NCI-H2081 treated with DMSO at 0.1 percent for 48 hours (cell line): Measurements from ENCODE around the gene FOXP1.
"Not testable (repeated sequence)": the region's sequence is repeated elsewhere in the genome, so short reads cannot be mapped to it uniquely, and the experiment has no call there.

Experiments used
- DNase-seq: peaks from one replicate; lab custom pipeline; 2025; lab: John Stamatoyannopoulos, UW

Gene FOXP1

DNA sequence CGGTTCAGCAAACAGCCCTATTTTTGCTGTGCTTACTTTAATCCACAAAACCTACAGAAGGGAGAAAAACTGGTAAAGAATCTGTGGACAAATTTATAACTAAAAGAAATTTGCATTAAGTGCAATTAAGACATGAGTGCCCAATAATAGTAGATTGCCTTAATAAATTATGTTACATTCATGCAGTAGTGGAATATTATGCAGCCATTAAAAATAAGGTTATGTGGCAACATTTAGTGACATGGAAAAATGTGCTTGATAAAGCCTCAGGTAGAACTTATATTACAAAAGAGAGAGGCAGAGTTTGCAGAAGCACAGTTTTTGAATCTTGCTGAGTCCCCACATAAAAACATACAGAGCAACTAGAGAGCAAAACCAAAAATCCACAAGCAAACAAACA, 253.0 kb downstream of the FOXP1 start:
- no peak for DNase-seq

- no peak for DNase-seq
Observed at GRCh38 chr3:71329817-71330216, 253.7 kb downstream of the FOXP1 start.

- DNase-seq = no peak
Observed at GRCh38 chr3:71328926-71329325, 254.6 kb downstream of the FOXP1 start.

GRCh38 chr3:71327936-71328335, 255.6 kb downstream of the FOXP1 start:
- DNase-seq = no peak

GRCh38 chr3:71325715-71326114, 257.8 kb downstream of the FOXP1 start:
- no peak for DNase-seq

- DNase-seq = not testable (repeated sequence)
Observed at GRCh38 chr3:71324224-71324623, 259.3 kb downstream of the FOXP1 start.

DNA sequence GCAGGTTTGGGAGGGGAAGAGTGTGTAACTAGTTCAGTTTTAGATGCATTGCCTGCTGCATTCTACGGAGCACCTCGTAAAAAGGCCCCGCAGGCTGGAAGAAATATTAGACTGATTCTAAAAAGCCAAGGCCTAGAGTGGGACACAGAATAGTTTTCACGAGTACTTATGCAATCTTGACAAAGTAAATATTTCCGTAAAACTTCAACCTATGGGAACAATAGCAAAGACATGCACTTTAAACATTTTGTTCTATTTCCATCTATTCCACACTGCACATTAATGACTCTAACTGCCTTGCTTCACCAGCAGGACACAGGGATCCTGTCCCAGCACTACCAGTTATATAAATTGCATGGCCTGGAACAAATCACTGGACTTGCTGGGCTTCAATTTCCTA, 260.0 kb downstream of the FOXP1 start:
- no peak for DNase-seq

DNA sequence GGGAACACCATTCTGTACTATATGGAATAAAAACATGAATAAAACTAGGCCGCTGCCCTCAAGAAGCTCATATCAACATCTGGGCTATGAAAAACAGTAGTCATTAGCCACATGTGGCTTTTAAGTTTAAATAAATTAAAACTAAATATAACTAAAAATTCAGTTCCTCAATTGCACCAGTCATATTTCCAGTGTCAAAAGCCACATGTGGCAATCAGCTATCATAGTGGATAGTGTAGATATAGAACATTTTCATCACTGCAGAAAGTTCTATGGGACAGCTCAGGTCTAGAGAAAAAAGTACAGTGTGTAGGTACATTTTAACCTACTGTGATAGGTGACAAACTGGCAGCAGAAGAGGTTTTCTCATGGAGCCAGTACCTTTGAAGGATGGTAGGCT, 261.4 kb downstream of the FOXP1 start:
- no peak for DNase-seq

DNA sequence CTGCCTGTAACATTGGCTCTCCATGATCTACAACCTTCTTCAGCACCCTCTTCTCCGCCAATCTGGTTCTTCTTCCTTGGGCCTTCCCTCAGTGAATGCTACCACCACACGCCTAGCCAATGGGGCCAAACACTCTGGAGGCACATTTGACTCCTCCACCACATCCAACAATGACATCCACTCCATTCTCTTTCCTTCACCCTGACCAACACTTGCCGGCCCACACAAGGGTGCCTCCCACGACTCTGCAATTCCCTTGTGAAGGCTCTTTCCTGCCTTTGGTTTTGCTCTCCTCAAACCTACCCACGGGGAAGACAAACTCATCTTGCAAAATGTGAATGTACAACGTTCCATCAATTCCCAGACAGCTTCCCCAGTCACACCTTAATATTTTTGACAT, 263.8 kb downstream of the FOXP1 start:
- DNase-seq = no peak

- DNase-seq = no peak
Observed at GRCh38 chr3:71318458-71318827, 265.1 kb downstream of the FOXP1 start.

GRCh38 chr3:71317749-71318457, 265.6 kb downstream of the FOXP1 start:
- no peak for DNase-seq

GRCh38 chr3:71317140-71317539, 266.4 kb downstream of the FOXP1 start:
- DNase-seq = no peak

DNA sequence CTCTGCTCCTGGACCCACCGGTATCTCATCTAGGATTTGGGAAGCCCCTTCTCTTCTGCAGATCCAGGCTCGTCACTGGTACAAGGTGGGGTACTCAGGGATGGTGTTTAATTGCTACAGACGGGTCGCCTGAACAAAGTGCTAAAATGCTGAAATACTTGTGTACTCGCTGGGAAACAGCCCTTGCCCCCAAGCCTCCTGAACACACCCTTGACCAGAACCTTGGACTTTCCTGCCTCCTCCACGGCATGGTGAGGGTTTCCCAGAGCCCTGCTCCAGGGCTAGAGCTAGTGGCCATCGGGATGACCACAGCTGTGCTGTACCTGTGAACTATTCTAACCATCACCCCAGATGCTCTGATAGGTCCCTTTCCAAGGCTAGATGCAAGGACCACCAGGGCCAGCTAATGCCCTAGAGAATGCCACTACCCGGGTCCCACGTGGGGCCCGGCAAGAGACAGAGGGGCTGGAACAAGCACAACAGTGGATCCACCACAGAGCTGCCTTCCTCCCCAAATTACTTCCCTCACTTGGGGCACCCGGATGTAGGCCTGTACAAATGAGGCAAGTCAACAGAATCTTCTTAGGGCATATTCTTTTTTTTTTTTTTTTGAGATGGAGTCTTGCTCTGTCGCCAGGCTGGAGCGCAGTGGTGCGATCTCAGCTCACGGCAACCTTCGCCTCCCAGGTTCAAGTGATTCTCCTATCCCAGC, 267.3 kb downstream of the FOXP1 start:
- no peak for DNase-seq

DNA sequence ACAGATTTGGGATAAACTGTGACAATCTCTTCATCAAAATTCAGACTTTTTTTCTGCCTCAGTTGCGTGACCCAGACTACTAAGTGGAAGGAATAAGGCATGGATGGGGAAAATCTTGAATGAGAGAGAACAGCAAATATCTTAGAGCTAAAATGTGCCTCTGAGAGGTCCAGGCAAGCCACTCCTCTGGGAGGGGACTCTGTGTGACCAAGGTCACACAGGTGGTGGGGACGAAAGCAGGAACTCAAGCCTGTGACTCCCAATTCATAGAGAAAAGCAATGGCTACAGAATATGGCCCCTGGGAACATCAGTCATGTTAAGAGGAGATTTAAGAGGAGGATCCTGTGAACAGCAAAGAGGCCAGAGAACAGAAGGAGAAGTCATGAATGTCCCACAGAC, 268.1 kb downstream of the FOXP1 start:
- DNase-seq = no peak

GRCh38 chr3:71313844-71314243, 269.7 kb downstream of the FOXP1 start:
- DNase-seq = no peak

- no peak for DNase-seq
Observed at GRCh38 chr3:71312461-71312860, 271.1 kb downstream of the FOXP1 start.

DNA sequence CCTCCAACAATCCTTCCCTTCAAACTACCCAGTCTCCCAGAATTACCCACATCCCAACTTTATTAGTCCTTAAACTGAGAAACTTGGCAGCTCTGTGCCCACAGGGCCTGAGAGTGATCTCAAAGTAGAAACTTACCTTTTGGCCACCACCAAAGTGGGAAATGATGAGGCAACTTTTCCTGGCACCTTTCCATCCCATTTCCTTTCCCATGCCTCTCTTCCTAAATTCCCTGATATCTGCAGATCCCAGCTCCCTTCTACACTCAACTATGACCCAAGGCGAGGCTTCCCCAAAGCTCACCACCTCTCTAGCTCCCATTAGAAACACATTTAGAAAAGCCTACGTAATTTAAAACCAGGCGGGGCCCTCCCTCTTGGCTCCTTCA, 271.9 kb downstream of the FOXP1 start:
- DNase-seq = no peak

DNA sequence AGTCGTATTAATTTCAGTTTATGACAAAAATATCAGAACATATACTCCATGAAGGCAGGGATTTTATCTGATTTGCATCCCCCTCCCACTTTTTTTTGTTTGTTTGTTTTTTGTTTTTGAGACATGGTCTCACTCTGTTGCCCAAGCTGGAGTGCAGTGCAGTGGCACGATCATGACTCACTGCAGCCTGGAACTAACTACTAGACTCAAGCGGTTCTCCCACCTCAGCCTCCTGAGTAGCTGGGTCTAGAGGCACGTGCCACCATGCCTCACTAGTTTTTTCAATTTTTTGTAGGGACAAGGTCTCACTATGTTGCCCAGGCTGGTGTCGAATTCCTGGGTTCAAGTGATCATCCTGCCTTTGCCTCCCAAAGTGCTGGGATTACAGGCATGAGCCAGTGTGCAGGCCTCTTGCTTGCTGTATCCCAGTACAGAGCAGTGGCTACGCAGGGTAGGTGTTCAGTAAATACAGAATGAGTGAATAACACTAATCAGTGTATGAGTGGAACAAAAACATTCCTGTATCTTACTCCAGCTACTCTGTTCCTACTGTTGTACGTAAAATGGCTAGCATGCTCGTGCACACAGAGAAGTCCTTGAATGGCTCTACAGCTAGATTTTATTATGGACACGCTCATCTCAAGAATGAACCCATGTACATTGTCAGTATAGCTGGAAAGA, 272.4 kb downstream of the FOXP1 start:
- no peak for DNase-seq

GRCh38 chr3:71310359-71310979, 273.1 kb downstream of the FOXP1 start:
- no peak for DNase-seq

DNA sequence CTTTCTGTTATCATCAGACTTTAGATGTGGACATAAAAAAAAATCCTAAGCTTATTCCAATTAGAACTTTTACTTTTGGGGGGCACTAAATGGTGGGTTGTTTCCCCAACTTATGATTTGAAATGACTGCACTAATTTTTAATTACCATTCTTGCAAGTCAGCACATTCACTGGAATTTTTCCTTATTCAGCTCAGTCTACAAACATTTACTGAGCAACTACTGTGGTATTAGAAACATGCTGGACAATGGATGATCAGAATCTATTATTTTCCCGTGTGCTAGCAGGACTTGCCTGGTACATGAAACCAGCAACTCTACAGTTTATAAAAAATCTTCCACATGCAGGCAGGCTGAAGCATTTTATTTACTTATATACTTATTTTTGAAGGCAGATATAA, 273.6 kb downstream of the FOXP1 start:
- DNase-seq = no peak

DNA sequence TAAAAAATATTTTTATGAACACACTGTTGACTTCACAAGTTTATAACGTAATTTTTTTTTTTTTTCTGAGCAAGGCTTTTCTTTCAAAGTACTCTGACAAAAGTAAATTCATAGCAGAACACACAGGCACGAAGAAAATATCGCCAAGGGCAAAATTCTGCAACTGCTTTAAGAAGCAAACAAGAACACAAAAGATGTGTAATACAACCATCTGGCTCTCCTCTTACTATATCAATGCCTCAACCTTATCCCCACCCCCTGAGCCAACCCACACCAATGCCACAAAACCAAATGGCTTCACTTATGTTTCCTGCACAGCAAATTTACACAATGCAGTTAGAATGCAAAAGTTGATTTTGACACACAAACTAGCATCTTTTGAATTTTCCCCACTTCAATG, 274.2 kb downstream of the FOXP1 start:
- DNase-seq = no peak

GRCh38 chr3:71308836-71309235, 274.7 kb downstream of the FOXP1 start:
- DNase-seq = no peak
